Liver (tissue), 9 donors: ENCODE results near the gene GPRIN3. TPM values are rescaled to one million over a fixed set of nuclear protein-coding genes. Genes with fewer than 3 reads are reported as not detected.

Source experiments
- DNase-seq: peaks from one replicate; pipeline ENCODE4 v3.0.0-alpha.2; 2017; ENCODE audit warnings: low spot score
- H3K27ac ChIP-seq, 2 donors: one replicate each; pipeline ENCODE4 v1.7.0; 2013; ENCODE audit warnings: inconsistent platforms in 2 of 2, low read length in 2 of 2, control low read depth in 1 of 2, low read depth in 1 of 2, mild to moderate bottlenecking in 1 of 2
- H3K27me3 ChIP-seq, 4 donors: one replicate each; pipeline versions ENCODE4 v1.6.1 to v1.7.0; 2013; ENCODE audit warnings: low read length in 3 of 4, inconsistent platforms in 1 of 4, mild to moderate bottlenecking in 1 of 4, moderate library complexity in 1 of 4; ENCODE audit not compliant: control insufficient read depth in 4 of 4, insufficient read depth in 4 of 4
- H3K36me3 ChIP-seq, 4 donors: one replicate each; pipeline versions ENCODE4 v1.6.1 to v1.7.0; 2013; ENCODE audit warnings: low read length in 3 of 4, mild to moderate bottlenecking in 3 of 4, low read depth in 1 of 4, moderate library complexity in 1 of 4; ENCODE audit not compliant: control insufficient read depth in 4 of 4, insufficient read depth in 3 of 4
- H3K4me1 ChIP-seq, 4 donors: one replicate each; pipeline versions ENCODE4 v1.6.1 to v1.7.0; 2013; ENCODE audit warnings: low read length in 3 of 4, mild to moderate bottlenecking in 3 of 4, moderate library complexity in 1 of 4; ENCODE audit not compliant: control insufficient read depth in 4 of 4, insufficient read depth in 4 of 4
- H3K4me3 ChIP-seq, 3 donors: one replicate each; pipeline versions ENCODE4 v1.6.1 to v1.7.0; 2013; ENCODE audit warnings: low read length in 3 of 3, control low read depth in 1 of 3, low read depth in 1 of 3, mild to moderate bottlenecking in 1 of 3
- H3K9ac ChIP-seq, 2 donors: one replicate each; pipeline ENCODE4 v1.7.0; 2013; ENCODE audit warnings: low read length in 2 of 2, mild to moderate bottlenecking in 2 of 2, moderate library complexity in 2 of 2, control low read depth in 1 of 2, low read depth in 1 of 2
- H3K9me3 ChIP-seq, 4 donors: one replicate each; pipeline versions ENCODE4 v1.6.1 to v1.7.0; 2013; ENCODE audit warnings: low read length in 3 of 4; ENCODE audit not compliant: control insufficient read depth in 4 of 4
- ATF3 ChIP-seq: IDR thresholded peaks from 2 replicates; pipeline ENCODE4 v1.6.1; 2016; ENCODE audit warnings: antibody characterized with exemption
- EGR1 ChIP-seq, 2 donors: IDR thresholded peaks; 2 replicates each; pipeline ENCODE4 v1.6.1; 2016 to 2018; ENCODE audit warnings: antibody characterized with exemption in 2 of 2, low read depth in 2 of 2
- FOXA1 ChIP-seq: IDR thresholded peaks from 2 replicates; pipeline ENCODE4 v1.6.1; 2016; ENCODE audit warnings: antibody characterized with exemption
- FOXA2 ChIP-seq: IDR thresholded peaks from 2 replicates; pipeline ENCODE4 v1.6.1; 2016; ENCODE audit warnings: antibody characterized with exemption
- GABPA ChIP-seq, 2 donors: IDR thresholded peaks in 1 of 2; conservative IDR thresholded peaks in 1 of 2; 2 replicates each; pipeline ENCODE4 v1.6.1; 2016; ENCODE audit warnings: antibody characterized with exemption in 2 of 2, mild to moderate bottlenecking in 1 of 2, moderate library complexity in 1 of 2
- HNF4A ChIP-seq, 2 donors: conservative IDR thresholded peaks; 2 replicates each; pipeline ENCODE4 v1.6.1; 2016; ENCODE audit warnings: antibody characterized with exemption in 2 of 2, mild to moderate bottlenecking in 2 of 2
- HNF4G ChIP-seq: IDR thresholded peaks from 2 replicates; pipeline ENCODE4 v1.6.1; 2016; ENCODE audit warnings: antibody characterized with exemption
- JUND ChIP-seq, 2 donors: IDR thresholded peaks; 2 replicates each; pipeline ENCODE4 v1.6.1; 2016; ENCODE audit warnings: antibody characterized with exemption in 2 of 2
- MAX ChIP-seq: IDR thresholded peaks from 2 replicates; pipeline ENCODE4 v1.6.1; 2016; ENCODE audit warnings: antibody characterized with exemption
- NR2F2 ChIP-seq: IDR thresholded peaks from 2 replicates; pipeline ENCODE4 v1.6.1; 2016; ENCODE audit warnings: antibody characterized with exemption
- RAD21 ChIP-seq, 2 donors: IDR thresholded peaks; 2 replicates each; pipeline ENCODE4 v1.6.1; 2016; ENCODE audit warnings: antibody characterized with exemption in 2 of 2, mild to moderate bottlenecking in 2 of 2
- RXRA ChIP-seq, 2 donors: IDR thresholded peaks; 2 replicates each; pipeline ENCODE4 v1.6.1; 2017 to 2018; ENCODE audit warnings: antibody characterized with exemption in 2 of 2, mild to moderate bottlenecking in 1 of 2
- SP1 ChIP-seq: IDR thresholded peaks from 2 replicates; pipeline ENCODE4 v1.6.1; 2018; ENCODE audit warnings: antibody characterized with exemption, mild to moderate bottlenecking
- TAF1 ChIP-seq: conservative IDR thresholded peaks from 2 replicates; pipeline ENCODE4 v1.6.1; 2016; ENCODE audit warnings: antibody characterized with exemption, mild to moderate bottlenecking
- YY1 ChIP-seq: IDR thresholded peaks from 2 replicates; pipeline ENCODE4 v1.6.1; 2016; ENCODE audit warnings: antibody characterized with exemption, mild to moderate bottlenecking
- ZBTB33 ChIP-seq: IDR thresholded peaks from 2 replicates; pipeline ENCODE4 v1.6.1; 2016; ENCODE audit warnings: antibody characterized with exemption
- WGBS: extraction: QIAGEN DNeasy Blood & Tissue Kit; methylation state at CpG from one replicate; pipeline ENCODE4 v1.1.7; 2013; 5-methylcytosine and 5-hydroxymethylcytosine counted together
- polyA plus RNA-seq, 2 donors: library from polyadenylated mRNA; stranded (reverse) in 1 of 2; unstranded in 1 of 2; fragments of 200-250 nt in 1 of 2; fragments of >200 nt in 1 of 2; fragmentation: Nextera tagmentation in 1 of 2; extraction: Ambion mirVana in 1 of 2; gene quantifications; one replicate each; pipeline versions ENCODE4 v1.2.1 to v1.2.3, GENCODE V29; 2013 to 2015
- total RNA-seq, 2 donors: library from RNA; depleted of rRNA; stranded (reverse); fragments of >200 nt; gene quantifications; one replicate each; pipeline ENCODE4 v1.2.3, GENCODE V29; 2014
- TF ChIP-seq, protein P1 (sequence below): fragments of 150-350 bp; IDR thresholded peaks from 2 replicates; pipeline ENCODE4 v1.5.1; 2017; ENCODE audit warnings: improper control_type of control experiment, low read depth, low read length; ENCODE audit not compliant: missing input control
- TF ChIP-seq, protein P2 (sequence below): IDR thresholded peaks from 2 replicates; pipeline ENCODE4 v1.6.1; 2016; ENCODE audit warnings: antibody characterized with exemption, mild to moderate bottlenecking
- donor health status: healthy.
- donor health status: healthy.
- donor health status: healthy.
- donor health status: healthy.
- donor health status: healthy.

GPRIN3 gene
- total and polyA plus RNA-seq, 4 donors = 0.25 to 1.5 (median 0.95) TPM

GRCh38 chr4:89299153-89299791 lies 8.3 kb downstream of the GPRIN3 start:
- Histone ChIP-seq H3K9me3 (no peaks in the 10 kb centered on the region), H3K27me3 (no peaks in the 10 kb centered on the region), H3K36me3 (peaks cover 0 to 2% (median 0%) of the 10 kb centered on the region in 4 donors), H3K27ac (peak overlapping the region; percentile 81 to 89), H3K9ac (peak overlapping the region; percentile 52 to 91), H3K4me3 (peak overlapping the region; percentile 44 to 65 (median 55)), H3K4me1 (peaks cover 0 to 20% (median 10%) of the 10 kb centered on the region in 4 donors)
- DNase-seq = no peak
- TF ChIP-seq ZBTB33 (no peak), TAF1 (peak; percentile 69), RAD21 (IDR thresholded peaks at IDR 0.05) (no peak), YY1 (peak; percentile 71), NR2F2 (no peak), EGR1 (IDR thresholded peaks at IDR 0.05; ENCODE audit: low read depth in 2 of 2) (no peak), FOXA2 (no peak), JUND (IDR thresholded peaks at IDR 0.05) (peak in 1 of 2 donors; percentile 18), ATF3 (no peak), HNF4G (no peak), GABPA (IDR thresholded peaks at IDR 0.05 in 1 of 2, conservative IDR thresholded peaks at IDR 0.05 in 1 of 2) (no peak), FOXA1 (no peak), RXRA (IDR thresholded peaks at IDR 0.05) (peak in 1 of 2 donors; percentile 13), SP1 (peak; percentile 57), MAX (peak; percentile 20), HNF4A (conservative IDR thresholded peaks at IDR 0.05) (no peak)
- TF ChIP-seq, protein P1, sequence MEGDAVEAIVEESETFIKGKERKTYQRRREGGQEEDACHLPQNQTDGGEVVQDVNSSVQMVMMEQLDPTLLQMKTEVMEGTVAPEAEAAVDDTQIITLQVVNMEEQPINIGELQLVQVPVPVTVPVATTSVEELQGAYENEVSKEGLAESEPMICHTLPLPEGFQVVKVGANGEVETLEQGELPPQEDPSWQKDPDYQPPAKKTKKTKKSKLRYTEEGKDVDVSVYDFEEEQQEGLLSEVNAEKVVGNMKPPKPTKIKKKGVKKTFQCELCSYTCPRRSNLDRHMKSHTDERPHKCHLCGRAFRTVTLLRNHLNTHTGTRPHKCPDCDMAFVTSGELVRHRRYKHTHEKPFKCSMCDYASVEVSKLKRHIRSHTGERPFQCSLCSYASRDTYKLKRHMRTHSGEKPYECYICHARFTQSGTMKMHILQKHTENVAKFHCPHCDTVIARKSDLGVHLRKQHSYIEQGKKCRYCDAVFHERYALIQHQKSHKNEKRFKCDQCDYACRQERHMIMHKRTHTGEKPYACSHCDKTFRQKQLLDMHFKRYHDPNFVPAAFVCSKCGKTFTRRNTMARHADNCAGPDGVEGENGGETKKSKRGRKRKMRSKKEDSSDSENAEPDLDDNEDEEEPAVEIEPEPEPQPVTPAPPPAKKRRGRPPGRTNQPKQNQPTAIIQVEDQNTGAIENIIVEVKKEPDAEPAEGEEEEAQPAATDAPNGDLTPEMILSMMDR = no peak
- TF ChIP-seq, protein P2, sequence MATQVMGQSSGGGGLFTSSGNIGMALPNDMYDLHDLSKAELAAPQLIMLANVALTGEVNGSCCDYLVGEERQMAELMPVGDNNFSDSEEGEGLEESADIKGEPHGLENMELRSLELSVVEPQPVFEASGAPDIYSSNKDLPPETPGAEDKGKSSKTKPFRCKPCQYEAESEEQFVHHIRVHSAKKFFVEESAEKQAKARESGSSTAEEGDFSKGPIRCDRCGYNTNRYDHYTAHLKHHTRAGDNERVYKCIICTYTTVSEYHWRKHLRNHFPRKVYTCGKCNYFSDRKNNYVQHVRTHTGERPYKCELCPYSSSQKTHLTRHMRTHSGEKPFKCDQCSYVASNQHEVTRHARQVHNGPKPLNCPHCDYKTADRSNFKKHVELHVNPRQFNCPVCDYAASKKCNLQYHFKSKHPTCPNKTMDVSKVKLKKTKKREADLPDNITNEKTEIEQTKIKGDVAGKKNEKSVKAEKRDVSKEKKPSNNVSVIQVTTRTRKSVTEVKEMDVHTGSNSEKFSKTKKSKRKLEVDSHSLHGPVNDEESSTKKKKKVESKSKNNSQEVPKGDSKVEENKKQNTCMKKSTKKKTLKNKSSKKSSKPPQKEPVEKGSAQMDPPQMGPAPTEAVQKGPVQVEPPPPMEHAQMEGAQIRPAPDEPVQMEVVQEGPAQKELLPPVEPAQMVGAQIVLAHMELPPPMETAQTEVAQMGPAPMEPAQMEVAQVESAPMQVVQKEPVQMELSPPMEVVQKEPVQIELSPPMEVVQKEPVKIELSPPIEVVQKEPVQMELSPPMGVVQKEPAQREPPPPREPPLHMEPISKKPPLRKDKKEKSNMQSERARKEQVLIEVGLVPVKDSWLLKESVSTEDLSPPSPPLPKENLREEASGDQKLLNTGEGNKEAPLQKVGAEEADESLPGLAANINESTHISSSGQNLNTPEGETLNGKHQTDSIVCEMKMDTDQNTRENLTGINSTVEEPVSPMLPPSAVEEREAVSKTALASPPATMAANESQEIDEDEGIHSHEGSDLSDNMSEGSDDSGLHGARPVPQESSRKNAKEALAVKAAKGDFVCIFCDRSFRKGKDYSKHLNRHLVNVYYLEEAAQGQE = peak; percentile 52
- 13% methylated on average over 10 of the region's 10 CpGs for WGBS
